Brain pericyte (primary cell): Measurements from ENCODE around the gene PTPRG.

ENCODE experiments used
- DNase-seq: peaks from one replicate; pipeline ENCODE4 v3.0.0-alpha.2; 2012; ENCODE audit warnings: low read depth, low spot score

Gene PTPRG

GRCh38 chr3:61761694-61762430 lies 200.5 kb downstream of the PTPRG start:
- no peak for DNase-seq

- DNase-seq, result no peak
Observed at GRCh38 chr3:61765157-61765876, 203.9 kb downstream of the PTPRG start.

- DNase-seq, result no peak
Observed at GRCh38 chr3:61768284-61769037, 207.1 kb downstream of the PTPRG start.

- no peak for DNase-seq
Observed at GRCh38 chr3:61769266-61769990, 208.1 kb downstream of the PTPRG start.

GRCh38 chr3:61771976-61772375 lies 210.6 kb downstream of the PTPRG start:
- no peak for DNase-seq

GRCh38 chr3:61772456-61772855 lies 211.1 kb downstream of the PTPRG start:
- no peak for DNase-seq

GRCh38 chr3:61774279-61774890 lies 213.0 kb downstream of the PTPRG start:
- no peak for DNase-seq

GRCh38 chr3:61776390-61776789 lies 215.0 kb downstream of the PTPRG start:
- DNase-seq, result no peak

GRCh38 chr3:61777483-61777882 lies 216.1 kb downstream of the PTPRG start:
- DNase-seq, result no peak

GRCh38 chr3:61778095-61778494 lies 216.7 kb downstream of the PTPRG start:
- DNase-seq, result no peak

- no peak for DNase-seq
Observed at GRCh38 chr3:61780016-61780415, 218.6 kb downstream of the PTPRG start.

GRCh38 chr3:61780455-61781228 lies 219.3 kb downstream of the PTPRG start:
- DNase-seq, result no peak

GRCh38 chr3:61783993-61784718 lies 222.8 kb downstream of the PTPRG start:
- DNase-seq, result no peak

- DNase-seq, result no peak
Observed at GRCh38 chr3:61788623-61789507, 227.5 kb downstream of the PTPRG start.

- DNase-seq, result no peak
Observed at GRCh38 chr3:61789861-61790260, 228.5 kb downstream of the PTPRG start.

- no peak for DNase-seq
Observed at GRCh38 chr3:61790411-61790810, 229.0 kb downstream of the PTPRG start.

GRCh38 chr3:61793056-61793455 lies 231.7 kb downstream of the PTPRG start:
- no peak for DNase-seq

- DNase-seq, result no peak
Observed at GRCh38 chr3:61793521-61793920, 232.2 kb downstream of the PTPRG start.

- no peak for DNase-seq
Observed at GRCh38 chr3:61794341-61794740, 233.0 kb downstream of the PTPRG start.
